NCI-H460 (cell line): ENCODE measurements around the gene DYNC1LI1. TPM values are rescaled to one million over a fixed set of nuclear protein-coding genes. Genes with fewer than 3 reads are reported as not detected.
"Not testable (repeated sequence)": the region's sequence is repeated elsewhere in the genome, so short reads cannot be mapped to it uniquely, and the experiment has no call there.

ENCODE experiments used
- DNase-seq: peaks from one replicate; pipeline ENCODE4 v3.0.0-alpha.2; 2016; ENCODE audit warnings: low read depth; ENCODE audit errors: extremely low read depth
- total RNA-seq: library from RNA; depleted of rRNA; stranded (reverse); fragments of >200 nt; shearing (Covaris generic); gene quantifications from 2 replicates; pipeline ENCODE4 v1.2.3, GENCODE V29; 2014

The DYNC1LI1 gene
- total RNA-seq, 1 experiment from 2014 or later = 56.0 TPM

DNA sequence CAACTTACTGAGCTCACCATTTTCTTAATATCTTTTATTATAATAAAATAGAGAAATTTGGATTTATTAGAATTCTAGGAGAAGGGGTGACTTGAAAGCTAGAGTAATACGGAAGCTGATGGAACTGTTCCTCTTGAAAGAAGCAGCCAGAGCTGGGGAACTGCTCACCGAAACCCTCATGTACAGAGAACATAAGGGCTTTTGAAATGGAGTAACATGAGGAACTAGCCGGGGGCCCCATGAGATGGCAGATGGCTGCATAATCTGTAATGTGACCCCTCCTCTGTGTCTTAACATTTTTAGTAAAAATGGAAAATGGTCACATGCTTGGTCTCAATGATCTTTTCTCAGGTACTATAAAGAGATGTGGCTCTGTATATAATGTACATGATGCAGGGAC is 15.7 kb upstream of the DYNC1LI1 start:
- no peak for DNase-seq

DNA sequence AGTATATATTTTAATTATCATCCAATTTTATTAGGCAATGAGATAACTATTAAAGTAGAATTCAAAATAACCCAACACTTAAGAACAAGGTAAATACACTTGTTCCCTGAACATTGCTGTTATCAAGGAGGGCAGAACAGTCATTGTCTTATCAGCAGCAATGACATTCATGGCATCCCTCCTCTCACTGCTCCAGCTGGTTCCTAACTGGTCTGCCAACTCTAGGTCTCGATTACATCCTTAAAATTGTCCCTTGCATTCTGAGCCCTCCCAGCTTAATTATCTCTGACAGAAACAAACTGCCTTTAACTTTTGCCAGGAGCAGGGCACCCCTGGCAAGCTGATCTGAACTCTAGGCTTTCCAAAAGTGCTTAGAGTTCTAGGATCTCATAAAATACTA is 14.0 kb upstream of the DYNC1LI1 start:
- DNase-seq = no peak

- DNase-seq = no peak
Measured at GRCh38 chr3:32583708-32584107, 13.1 kb upstream of the DYNC1LI1 start.

DNA sequence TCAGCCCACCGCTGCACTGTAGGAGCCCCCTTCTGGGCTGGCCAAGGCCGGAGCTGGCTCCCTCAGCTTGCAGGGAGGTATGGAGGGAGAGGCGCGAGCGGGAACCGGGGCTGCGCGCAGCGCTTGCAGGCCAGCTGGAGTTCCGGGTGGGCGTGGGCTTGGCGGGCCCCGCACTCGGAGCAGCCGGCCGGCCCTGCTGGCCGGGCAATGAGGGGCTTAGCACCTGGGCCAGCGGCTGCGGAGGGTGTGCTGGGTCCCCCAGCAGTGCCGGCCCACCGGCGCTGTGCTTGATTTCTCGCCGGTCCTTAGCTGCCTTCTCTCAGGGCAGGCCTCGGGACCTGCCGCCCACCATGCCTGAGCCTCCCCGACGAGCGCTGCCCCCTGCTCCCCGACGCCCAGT is 8.0 kb upstream of the DYNC1LI1 start:
- DNase-seq = not testable (repeated sequence)

- DNase-seq = no peak
Measured at GRCh38 chr3:32577581-32578556, 7.2 kb upstream of the DYNC1LI1 start.

GRCh38 chr3:32577174-32577573 is 6.5 kb upstream of the DYNC1LI1 start:
- DNase-seq = no peak

- DNase-seq = no peak
Measured at GRCh38 chr3:32575451-32576113, 4.9 kb upstream of the DYNC1LI1 start.

DNA sequence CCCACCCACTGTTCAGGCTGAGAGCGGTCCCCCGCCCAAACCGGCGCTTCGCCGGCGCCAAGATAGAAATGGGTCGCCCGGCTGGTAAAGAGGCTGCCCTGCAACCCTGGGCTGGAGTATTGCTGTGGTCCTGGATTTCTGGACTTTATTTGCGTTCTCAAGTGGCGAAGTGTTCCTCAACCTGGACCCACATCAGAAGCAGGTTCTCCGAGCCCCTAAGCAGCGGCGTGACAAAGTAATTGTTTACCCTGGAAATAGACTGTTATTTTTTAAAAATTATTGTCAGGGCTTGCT is 481 bp upstream of the DYNC1LI1 start:
- DNase-seq = no peak

DNA sequence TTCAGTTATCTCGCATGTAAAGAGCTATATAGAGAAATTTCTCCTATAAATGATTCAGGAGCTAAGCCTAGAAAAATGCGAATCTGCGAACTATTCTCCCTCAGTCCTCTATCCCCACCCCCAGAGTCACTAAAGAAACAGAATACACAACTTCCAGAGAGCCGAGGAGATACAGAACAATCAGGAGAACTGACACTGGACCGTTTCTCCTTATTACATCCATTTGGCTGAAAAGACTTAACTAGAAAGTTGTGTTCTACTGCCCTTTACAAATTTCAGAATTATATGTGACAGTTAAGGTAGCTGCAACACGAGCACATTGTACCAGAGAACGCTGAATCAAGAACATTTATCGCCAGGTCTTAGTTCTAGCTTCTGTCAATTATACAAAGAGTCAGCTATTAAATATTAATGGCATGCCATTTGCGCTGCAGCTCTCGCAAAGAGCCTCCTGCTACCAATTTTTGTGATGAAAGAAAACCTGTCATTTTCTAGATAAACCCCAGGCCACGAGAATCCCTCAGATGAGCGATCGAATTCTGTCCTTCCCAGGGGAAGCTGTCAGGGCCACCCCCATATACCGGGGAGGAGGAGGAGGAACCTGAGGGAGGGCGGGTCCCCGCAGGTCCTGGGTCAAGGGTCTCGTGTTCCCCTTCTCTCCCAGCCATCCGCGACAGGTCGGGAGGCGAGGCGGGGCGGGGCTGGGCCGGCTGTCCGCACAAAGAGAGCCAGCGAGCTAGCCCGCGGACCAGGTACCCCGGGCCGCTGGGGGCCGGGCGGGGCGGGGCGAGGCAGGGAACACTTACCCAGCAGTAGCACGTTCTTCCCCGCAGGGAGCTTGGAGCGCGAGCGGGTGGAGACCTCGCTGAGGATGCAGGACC is 878 bp downstream of the DYNC1LI1 start:
- no peak for DNase-seq

DNA sequence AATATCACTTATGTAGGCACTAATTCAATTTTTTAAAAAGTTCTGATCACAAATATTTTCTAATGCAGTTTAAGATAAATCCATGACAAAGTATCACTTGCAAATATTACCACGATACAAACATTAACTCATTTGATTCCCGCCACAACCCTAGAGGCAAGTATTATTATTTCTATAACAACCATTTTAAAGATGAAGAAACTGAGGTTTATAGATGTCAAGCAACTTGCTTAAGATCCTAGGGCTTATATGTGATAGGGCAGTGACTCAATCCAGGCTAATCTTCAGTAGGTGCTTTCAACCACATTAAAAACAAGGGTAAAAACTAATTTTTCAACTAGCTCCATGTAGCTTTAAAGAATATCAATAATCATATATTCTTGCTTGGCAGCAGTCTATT is 1.7 kb downstream of the DYNC1LI1 start:
- no peak for DNase-seq

GRCh38 chr3:32564195-32564594 is 6.5 kb downstream of the DYNC1LI1 start:
- no peak for DNase-seq

GRCh38 chr3:32562640-32563039 is 8.0 kb downstream of the DYNC1LI1 start:
- DNase-seq = no peak

GRCh38 chr3:32557640-32558352 is 12.9 kb downstream of the DYNC1LI1 start:
- no peak for DNase-seq

GRCh38 chr3:32556332-32556731 is 14.3 kb downstream of the DYNC1LI1 start:
- DNase-seq = no peak

DNA sequence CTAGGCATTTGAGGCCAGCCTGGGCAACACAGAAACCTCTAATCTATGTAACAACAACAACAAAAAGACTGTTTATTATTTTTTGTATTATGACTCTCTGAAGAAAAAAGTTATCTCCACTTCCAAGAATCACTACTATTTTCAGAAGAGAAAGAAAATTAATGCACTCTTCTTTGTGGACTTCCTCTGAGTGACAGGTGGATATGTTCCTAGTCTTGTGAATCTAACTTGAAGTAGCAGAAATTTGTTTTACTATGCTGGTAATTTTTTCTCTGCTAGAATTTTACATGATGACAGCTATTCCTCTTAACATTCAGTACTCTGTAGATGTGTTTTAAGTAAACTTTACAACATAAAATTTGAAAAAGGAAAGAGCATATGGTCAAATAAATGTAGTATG is 16.7 kb downstream of the DYNC1LI1 start:
- no peak for DNase-seq

- no peak for DNase-seq
Measured at GRCh38 chr3:32553459-32553858, 17.2 kb downstream of the DYNC1LI1 start.

GRCh38 chr3:32552013-32552412 is 18.6 kb downstream of the DYNC1LI1 start:
- no peak for DNase-seq

DNA sequence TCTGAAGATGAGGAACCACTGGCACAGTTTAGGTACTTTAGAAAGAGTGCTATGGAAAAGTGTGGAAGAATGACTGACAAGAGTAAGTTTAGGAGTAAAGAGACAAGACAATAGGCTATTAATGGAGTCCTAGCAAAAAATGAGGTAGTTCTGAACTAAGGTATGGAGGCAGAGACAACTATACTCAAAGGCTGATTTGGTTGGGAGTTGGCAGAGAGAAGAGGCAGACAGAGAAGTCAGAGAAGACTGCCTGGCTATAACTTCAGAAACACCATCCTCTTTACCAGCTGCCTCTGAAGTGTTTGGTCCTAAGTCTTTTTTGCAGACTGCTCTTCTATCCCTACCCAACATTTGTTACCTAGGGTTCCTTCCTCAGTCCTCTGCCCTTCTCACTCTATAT is 19.2 kb downstream of the DYNC1LI1 start:
- DNase-seq = no peak

- no peak for DNase-seq
Measured at GRCh38 chr3:32551087-32551486, 19.6 kb downstream of the DYNC1LI1 start.

GRCh38 chr3:32545305-32545704 is 25.4 kb downstream of the DYNC1LI1 start:
- DNase-seq = no peak

DNA sequence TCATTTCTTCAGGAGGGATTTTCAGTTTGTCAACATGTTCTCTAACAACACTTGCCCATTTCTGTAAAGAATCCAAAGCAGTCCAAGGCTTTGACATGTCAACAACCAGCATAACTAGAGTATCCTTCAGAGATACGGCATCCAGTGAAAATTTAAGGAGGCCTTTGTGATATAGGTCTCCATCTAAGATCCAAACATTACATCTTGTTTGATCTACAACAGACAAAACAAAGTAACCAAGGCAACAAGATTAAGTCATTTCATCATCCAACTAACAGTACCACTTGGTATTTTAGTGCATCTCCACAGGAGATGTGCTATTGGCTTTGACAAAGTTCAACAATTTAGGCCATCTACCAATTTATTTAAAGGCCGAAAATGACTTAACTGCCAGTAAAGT is 25.8 kb downstream of the DYNC1LI1 start:
- DNase-seq = no peak
